Thymus (tissue), 11 donors: Measurements from ENCODE around the gene SYNRG. TPM values are rescaled to one million over a fixed set of nuclear protein-coding genes. Genes with fewer than 3 reads are reported as not detected.

Experiments
- DNase-seq, 9 donors: peaks; one replicate each; pipeline ENCODE4 v3.0.0-alpha.2; 2013; ENCODE audit warnings: low spot score in 9 of 9, low read depth in 6 of 9, missing footprints in 1 of 9
- H3K27ac ChIP-seq, 2 donors: one replicate each; pipeline ENCODE4 v1.5.1; 2013; ENCODE audit warnings: control low read depth in 1 of 2, low read depth in 1 of 2, low read length in 1 of 2, mild to moderate bottlenecking in 1 of 2, moderate library complexity in 1 of 2
- H3K27me3 ChIP-seq, 2 donors: one replicate each; pipeline ENCODE4 v1.5.1; 2013; ENCODE audit warnings: low read length in 1 of 2; ENCODE audit not compliant: control insufficient read depth in 2 of 2, insufficient read depth in 1 of 2
- H3K36me3 ChIP-seq, 2 donors: one replicate each; pipeline ENCODE4 v1.5.1; 2013; ENCODE audit warnings: low read length in 1 of 2, mild to moderate bottlenecking in 1 of 2, moderate library complexity in 1 of 2; ENCODE audit not compliant: control insufficient read depth in 2 of 2, insufficient read depth in 2 of 2
- H3K4me1 ChIP-seq, 2 donors: one replicate each; pipeline ENCODE4 v1.5.1; 2013; ENCODE audit warnings: low read length in 2 of 2; ENCODE audit not compliant: control insufficient read depth in 2 of 2, insufficient read depth in 2 of 2
- H3K4me3 ChIP-seq, 2 donors: one replicate each; pipeline ENCODE4 v1.5.1; 2013; ENCODE audit warnings: low read length in 2 of 2, control low read depth in 1 of 2, mild to moderate bottlenecking in 1 of 2
- H3K9me3 ChIP-seq, 2 donors: one replicate each; pipeline ENCODE4 v1.5.1; 2013; ENCODE audit warnings: low read length in 1 of 2, mild to moderate bottlenecking in 1 of 2; ENCODE audit not compliant: control insufficient read depth in 2 of 2, insufficient read depth in 1 of 2
- WGBS: extraction: QIAGEN DNeasy Blood & Tissue Kit; methylation state at CpG from one replicate; pipeline ENCODE4 v1.1.7; 2013; 5-methylcytosine and 5-hydroxymethylcytosine counted together
- polyA plus RNA-seq: library from polyadenylated mRNA; stranded (reverse); fragments of 200-250 nt; gene quantifications from one replicate; pipeline ENCODE4 v1.2.3, GENCODE V29; 2013
- total RNA-seq: library from RNA; stranded (reverse); fragments of 120-200 nt; gene quantifications from one replicate; pipeline ENCODE4 v1.2.4, GENCODE V29; 2013
- donor health status: healthy.

Gene SYNRG
- total and polyA plus RNA-seq, 2 donors = 17.8 to 20.2 TPM

DNA sequence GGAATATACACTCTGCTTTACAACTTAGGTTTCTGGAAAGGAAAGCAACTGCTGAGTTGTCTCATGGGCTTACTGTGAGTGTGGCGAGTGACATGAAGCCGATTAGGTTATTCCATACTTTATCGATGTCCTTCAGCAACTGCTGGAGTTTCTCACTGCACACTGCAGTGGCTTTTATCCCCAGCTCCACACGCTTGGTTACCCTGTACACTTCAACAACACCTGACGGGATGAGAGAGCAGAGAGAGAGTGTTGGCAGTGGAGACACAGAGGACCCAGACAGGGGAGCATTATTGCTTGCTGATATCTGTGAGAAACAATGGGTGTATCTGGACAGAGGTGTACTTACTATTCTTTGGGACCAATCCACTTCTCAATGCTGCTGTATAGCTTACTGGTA, 73.3 kb downstream of the SYNRG start:
- Histone ChIP-seq H3K4me1 (no peaks in the 10 kb centered on the region), H3K4me3 (no peak overlapping the region), H3K9me3 (no peaks in the 10 kb centered on the region), H3K36me3 (peaks cover 56 to 76% of the 10 kb centered on the region in 2 donors), H3K27me3 (no peaks in the 10 kb centered on the region), H3K27ac (no peak overlapping the region)
- DNase-seq = no peak
- WGBS = 98% methylated on average over 5 of the region's 5 CpGs

DNA sequence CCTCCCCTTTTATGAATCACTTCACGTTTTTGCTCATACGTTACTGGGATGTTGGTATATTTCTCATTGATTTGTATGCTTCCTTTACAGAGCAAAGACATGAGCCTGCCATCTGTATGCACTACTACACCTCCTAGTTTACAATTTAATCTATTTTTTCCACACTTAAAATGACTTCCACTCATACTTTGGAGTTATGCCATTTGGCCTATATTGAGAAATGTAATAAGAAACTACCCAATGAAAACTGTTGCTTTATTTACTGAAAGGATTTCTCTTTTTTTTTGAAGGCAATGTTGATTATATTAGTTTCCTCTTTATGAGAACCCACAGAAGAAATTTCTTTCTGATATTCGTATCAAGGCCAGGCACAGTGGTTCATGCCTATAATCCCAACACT, 76.5 kb downstream of the SYNRG start:
- no peak for DNase-seq
- H3K9me3 ChIP-seq = no peaks in the 10 kb centered on the region
- 97% methylated on average over 3 of the region's 3 CpGs for WGBS
- no peak overlapping the region for H3K4me3 ChIP-seq
- H3K36me3 ChIP-seq = peaks cover 55 to 79% of the 10 kb centered on the region in 2 donors
- H3K27ac ChIP-seq = no peak overlapping the region
- H3K4me1 ChIP-seq = no peaks in the 10 kb centered on the region
- H3K27me3 ChIP-seq = no peaks in the 10 kb centered on the region

GRCh38 chr17:37530420-37530819, 78.8 kb downstream of the SYNRG start:
- Histone ChIP-seq H3K4me3 (no peak overlapping the region), H3K9me3 (no peaks in the 10 kb centered on the region), H3K4me1 (no peaks in the 10 kb centered on the region), H3K27me3 (no peaks in the 10 kb centered on the region), H3K36me3 (peaks cover 38 to 69% of the 10 kb centered on the region in 2 donors), H3K27ac (no peak overlapping the region)
- WGBS = 97% methylated on average over 4 of the region's 4 CpGs
- DNase-seq = no peak

- 90% methylated on average over 5 of the region's 5 CpGs for WGBS
- no peaks in the 10 kb centered on the region for H3K9me3 ChIP-seq
- DNase-seq = peak; percentile 18 to 75 (median 43)
- H3K4me3 ChIP-seq = no peak overlapping the region
- no peaks in the 10 kb centered on the region for H3K27me3 ChIP-seq
- no peaks in the 10 kb centered on the region for H3K4me1 ChIP-seq
- H3K36me3 ChIP-seq = peaks cover 49 to 66% of the 10 kb centered on the region in 2 donors
- no peak overlapping the region for H3K27ac ChIP-seq
Observed at GRCh38 chr17:37527249-37527851, 81.9 kb downstream of the SYNRG start.

DNA sequence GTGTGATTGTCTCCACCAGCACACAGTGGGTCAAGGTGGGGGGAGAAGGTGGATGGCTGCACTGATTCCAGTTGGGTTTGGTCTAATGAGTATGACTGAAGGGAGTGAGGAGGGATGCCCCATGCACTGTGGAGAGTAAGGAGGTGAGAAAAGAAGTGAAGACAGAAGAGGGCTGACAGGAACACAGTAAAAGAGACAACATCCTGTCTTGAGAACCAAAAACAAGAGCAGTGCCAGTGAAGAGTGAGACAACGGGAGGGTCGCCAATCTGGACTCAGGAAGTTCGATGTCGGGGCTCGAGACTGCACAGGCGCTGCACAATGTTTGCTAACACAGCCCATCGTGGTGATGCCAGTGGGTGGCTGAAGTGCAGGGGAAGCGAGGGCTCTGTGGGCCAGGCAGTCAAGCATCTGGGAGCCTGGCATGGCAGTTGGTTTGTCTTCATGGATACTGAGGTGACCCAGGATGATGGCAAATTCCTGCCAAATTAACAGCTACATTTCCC, 85.5 kb downstream of the SYNRG start:
- 95% methylated on average over 8 of the region's 8 CpGs for WGBS
- Histone ChIP-seq H3K36me3 (peaks cover 55 to 59% of the 10 kb centered on the region in 2 donors), H3K4me1 (no peaks in the 10 kb centered on the region), H3K27me3 (no peaks in the 10 kb centered on the region), H3K9me3 (no peaks in the 10 kb centered on the region), H3K4me3 (no peak overlapping the region), H3K27ac (no peak overlapping the region)
- no peak for DNase-seq

DNA sequence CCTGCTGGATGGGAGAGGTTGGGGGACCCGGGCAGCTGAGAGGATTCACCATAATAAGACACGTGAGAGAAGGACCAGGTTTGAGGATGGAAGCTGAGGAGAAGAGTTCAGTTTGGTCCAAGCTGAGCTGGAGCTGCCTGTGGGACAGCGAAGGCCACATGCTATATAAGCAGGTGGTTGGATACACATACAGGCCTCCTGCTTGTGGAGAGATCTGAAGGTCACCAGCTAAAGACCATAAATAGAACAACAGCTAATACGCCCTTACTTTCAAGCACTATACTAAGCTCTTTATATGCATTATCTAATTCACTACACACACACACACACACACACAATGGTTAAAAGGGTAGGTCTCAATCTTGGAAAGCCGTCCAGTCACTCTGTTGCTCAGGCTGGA, 87.4 kb downstream of the SYNRG start:
- Histone ChIP-seq H3K4me1 (no peaks in the 10 kb centered on the region), H3K27ac (no peak overlapping the region), H3K36me3 (peaks cover 65% of the 10 kb centered on the region in 2 donors), H3K27me3 (no peaks in the 10 kb centered on the region), H3K9me3 (no peaks in the 10 kb centered on the region), H3K4me3 (no peak overlapping the region)
- DNase-seq = no peak
- WGBS = over 99% methylated on average over 5 of the region's 5 CpGs

DNA sequence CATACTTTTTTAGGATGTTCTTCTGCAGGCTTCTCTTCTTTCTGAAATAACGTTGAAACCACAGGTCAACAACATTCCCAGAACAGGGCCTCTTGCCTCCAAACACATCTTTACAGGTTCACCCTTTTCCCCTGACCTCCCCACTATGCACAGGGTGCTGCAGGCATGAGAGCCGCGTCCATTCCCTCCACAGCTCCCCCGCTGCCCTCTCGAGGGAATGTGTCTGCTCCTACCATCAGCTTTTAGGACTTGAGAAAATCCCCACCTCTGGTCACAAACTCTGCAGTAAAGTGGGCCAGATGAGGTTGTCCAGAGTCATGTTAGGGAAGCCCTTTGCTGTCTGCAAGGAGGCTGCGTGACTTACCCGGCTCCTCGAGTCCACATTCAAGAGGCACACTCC, 89.0 kb downstream of the SYNRG start:
- peaks cover 65% of the 10 kb centered on the region in 2 donors for H3K36me3 ChIP-seq
- H3K27ac ChIP-seq = no peak overlapping the region
- no peak for DNase-seq
- 97% methylated on average over 8 of the region's 8 CpGs for WGBS
- H3K27me3 ChIP-seq = no peaks in the 10 kb centered on the region
- H3K4me3 ChIP-seq = no peak overlapping the region
- no peaks in the 10 kb centered on the region for H3K9me3 ChIP-seq
- H3K4me1 ChIP-seq = no peaks in the 10 kb centered on the region

- DNase-seq = no peak
- H3K27me3 ChIP-seq = no peaks in the 10 kb centered on the region
- no peak overlapping the region for H3K4me3 ChIP-seq
- peaks cover 65 to 68% of the 10 kb centered on the region in 2 donors for H3K36me3 ChIP-seq
- H3K27ac ChIP-seq = no peak overlapping the region
- H3K9me3 ChIP-seq = no peaks in the 10 kb centered on the region
- 86% methylated on average over 5 of the region's 5 CpGs for WGBS
- H3K4me1 ChIP-seq = no peaks in the 10 kb centered on the region
Observed at GRCh38 chr17:37519251-37519985, 89.8 kb downstream of the SYNRG start.

DNA sequence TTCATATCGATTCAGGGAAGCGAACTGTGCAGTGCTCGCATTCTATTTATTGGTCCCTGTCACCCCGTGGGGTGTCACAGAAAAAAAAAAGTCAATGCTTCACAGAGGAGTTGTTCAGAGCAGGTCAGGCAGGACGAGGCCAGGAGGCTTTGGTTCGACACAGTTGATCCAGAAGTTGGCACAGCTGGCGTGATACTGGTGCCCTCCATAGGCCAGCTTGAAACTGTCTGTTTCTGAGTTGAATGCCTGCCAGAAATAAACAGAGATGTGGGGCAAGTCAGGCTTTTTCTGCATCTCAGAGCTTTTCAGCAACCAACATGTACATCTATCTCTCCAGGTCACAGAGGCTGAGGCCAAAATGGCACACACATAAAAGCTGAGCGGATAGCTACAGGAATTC, 90.4 kb downstream of the SYNRG start:
- Histone ChIP-seq H3K4me1 (no peaks in the 10 kb centered on the region), H3K36me3 (peaks cover 62 to 70% of the 10 kb centered on the region in 2 donors), H3K4me3 (no peak overlapping the region), H3K27me3 (no peaks in the 10 kb centered on the region), H3K9me3 (no peaks in the 10 kb centered on the region), H3K27ac (no peak overlapping the region)
- 97% methylated on average over 8 of the region's 8 CpGs for WGBS
- no peak for DNase-seq
